Myocyte (in vitro differentiated cells): ENCODE measurements around the gene TSR1. TPM values are rescaled to one million over a fixed set of nuclear protein-coding genes. Genes with fewer than 3 reads are reported as not detected.

Experiments used
- DNase-seq: peaks from one replicate; pipeline ENCODE4 v3.0.0-alpha.2; 2012; ENCODE audit warnings: low read depth
- total RNA-seq: library from RNA; depleted of rRNA; stranded (reverse); fragments of >200 nt; gene quantifications from 2 replicates; pipeline ENCODE4 v1.2.3, GENCODE V29; 2014

The TSR1 gene
- total RNA-seq, 1 donor from 2014 or later = 60.3 TPM

DNA sequence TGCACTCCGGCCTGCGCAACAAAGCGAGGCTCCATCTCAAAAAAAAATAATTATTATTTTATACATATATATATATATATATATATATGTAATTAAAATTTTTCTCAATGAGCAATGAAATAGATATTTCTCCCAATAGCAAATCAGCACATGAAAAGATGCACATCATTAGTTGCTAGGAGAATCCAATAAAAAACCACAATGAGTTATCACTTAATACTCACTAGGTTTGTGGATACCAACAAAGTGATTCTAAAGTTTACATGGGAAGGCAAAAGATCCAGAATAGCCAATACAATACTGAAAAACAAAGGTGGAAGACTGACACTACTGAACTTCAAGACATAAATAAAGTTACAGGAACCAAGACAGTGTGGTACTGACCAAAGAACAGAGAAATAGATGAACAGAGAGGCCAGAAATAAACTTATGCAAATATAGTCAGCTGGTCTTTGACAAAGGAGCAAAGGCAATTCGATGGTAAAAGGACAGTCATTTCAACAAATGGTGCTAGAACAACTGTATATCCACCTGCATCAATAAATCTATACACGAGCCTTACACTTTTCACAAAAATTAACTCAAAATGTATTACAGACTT lies 46.3 kb downstream of the TSR1 start:
- DNase-seq = peak; percentile 18

DNA sequence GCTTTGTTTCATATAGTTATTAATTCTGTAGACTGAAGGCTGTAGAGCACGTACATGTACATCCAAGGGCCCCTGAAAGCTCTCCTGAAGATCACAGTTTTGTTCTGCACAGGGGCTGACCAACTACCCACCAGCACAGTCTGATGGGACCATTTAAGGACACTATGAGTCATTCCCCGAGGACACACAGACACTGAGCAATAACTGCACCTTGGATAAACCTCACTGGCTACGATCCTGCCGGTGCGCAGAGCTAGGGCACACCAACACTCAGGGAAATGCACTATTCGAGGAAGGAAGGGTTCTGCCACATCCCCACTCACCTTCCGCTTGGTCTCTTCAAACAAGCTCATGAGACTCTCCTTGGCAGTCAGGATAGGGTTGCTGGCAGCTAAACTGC lies 53.0 kb downstream of the TSR1 start:
- no peak for DNase-seq

DNA sequence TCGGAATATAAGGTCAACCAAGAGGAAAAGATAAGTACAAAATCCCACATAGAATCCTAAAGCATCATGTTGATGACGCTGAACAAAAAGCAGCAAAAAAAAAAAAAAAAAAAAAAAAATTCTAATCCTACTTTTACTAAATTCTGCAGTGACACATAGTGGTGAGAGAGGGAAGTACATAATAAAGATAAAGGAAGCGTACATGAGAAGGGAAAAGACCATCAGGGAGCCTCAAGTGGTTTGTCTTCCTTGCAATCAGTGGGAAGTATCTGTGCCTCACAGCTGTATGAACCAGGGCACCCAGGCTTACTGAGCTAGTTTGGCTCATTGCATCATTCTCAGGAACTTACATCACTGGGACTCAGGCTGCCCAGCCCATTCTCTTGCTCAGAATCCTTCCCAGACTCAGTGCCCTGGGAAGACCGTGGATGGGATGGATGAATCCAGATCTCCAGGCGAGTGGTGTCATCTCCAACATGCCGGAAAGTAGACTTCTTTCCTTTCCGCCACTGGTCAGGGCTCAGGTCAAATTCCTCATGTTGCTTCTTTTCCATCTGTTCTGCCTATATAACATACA lies 53.9 kb downstream of the TSR1 start:
- DNase-seq = peak; percentile 80

DNA sequence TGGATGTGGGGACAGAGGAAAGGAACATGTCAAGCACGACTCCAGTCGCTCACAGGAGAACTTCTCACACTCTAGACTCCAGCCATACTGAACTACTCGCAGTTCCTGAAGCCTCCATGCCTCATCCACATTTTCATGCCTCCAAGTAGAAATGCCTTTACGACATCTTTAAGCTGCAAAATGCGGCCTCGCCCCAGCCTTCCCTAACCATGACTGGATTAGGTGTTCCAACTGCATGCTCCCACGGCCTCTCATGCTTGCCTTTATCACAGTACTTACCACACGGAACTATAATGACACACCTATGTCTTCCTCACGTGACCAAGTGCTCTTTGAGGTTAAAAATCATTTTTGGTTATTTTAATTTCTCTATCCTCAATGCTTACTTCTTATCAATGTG lies 56.5 kb downstream of the TSR1 start:
- DNase-seq = no peak

DNA sequence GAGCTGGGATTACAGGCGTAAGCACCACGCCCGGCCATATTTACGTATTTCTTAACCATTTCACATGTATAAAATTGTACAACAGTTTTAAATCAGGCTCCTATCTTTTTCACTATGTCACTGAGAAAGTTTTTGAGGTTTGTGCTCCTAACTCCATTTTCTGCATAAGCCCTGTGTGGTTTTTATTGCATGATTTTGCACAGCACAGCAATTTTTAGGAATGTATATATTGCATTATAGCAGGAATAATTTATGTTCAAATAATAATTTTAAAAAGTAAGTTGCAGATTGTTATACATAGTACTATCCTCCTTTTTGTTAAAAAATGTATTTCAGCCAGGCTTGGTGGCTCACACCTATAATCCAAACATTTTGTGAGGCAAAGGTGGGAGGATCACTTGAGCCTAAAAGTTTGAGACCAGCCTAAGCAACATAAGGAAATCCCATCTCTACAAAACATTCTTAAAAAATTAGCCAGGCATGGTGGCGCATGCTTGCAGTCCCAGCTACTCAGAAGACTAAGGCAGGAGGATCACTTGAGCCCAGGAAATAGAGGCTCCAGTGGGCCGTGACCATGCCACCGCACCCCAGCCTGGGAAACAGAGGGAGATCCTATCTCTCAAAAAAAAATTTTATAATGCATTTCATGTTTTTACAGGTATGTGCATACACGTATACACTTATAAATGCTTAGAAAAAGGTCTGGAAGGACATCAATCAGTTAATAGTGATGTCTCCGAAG lies 58.7 kb downstream of the TSR1 start:
- no peak for DNase-seq

DNA sequence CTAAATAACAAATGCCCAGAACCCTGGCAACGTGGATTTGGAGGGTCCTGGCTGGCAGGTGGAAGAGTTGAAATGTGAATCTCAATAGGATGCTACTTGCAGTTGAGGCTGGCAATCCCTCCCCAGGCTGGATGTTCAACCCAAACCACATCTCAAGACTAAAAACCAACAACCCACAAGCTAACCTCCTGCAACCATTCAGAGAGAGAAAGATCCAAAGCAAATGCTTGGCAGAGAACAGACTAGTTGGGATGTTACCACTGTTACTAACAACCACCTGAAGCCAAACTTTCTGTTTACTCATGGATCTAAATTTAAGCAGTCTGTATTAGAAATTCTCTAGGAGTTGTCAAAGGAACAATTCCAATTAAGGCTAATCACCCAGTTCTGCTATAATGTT lies 60.5 kb downstream of the TSR1 start:
- DNase-seq = peak; percentile 65

DNA sequence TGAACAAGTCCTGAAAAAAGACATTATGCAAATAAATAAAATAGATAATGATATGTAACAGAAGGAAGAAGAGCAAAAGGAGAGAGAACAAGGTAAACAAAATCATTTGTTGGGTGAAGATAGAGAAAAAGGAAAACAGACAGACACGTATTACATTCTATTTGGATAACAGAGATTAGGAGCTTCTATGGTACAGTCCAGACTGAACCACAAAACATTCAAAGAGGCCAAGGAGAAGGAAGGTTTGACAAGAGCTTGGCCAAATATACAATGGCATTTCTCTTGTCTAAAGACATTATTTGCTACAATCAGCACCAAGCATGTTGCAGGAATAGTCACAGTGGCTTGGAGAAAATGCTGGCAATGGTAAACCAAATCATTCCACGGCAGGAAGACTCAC lies 61.8 kb downstream of the TSR1 start:
- DNase-seq = no peak

Other genes with a start within 250 kb of the TSR1 start
- gene SMG6, start 32.7 kb downstream of the TSR1 start, total RNA-seq = 22.9 and 25.2 TPM in 2 replicates
- gene SRR, start 32.5 kb downstream of the TSR1 start, total RNA-seq = 30.7 and 38.0 TPM in 2 replicates
- 69.9 and 70.1 TPM in 2 replicates for gene SGSM2, start 1.0 kb upstream of the TSR1 start, total RNA-seq
- gene MNT, start 64.6 kb upstream of the TSR1 start, total RNA-seq = 6.4 and 8.5 TPM in 2 replicates
- gene METTL16, start 175.4 kb upstream of the TSR1 start, total RNA-seq = 14.7 and 28.9 TPM in 2 replicates